ENCODE measurements around the gene LTBP4. TPM values are rescaled to one million over a fixed set of nuclear protein-coding genes. Genes with fewer than 3 reads are reported as not detected.

LTBP4 gene
- total RNA-seq, 4 donors from 2014 or later = 134 to 276 (median 196) TPM

- no peaks in the 10 kb centered on the region for H3K9me3 ChIP-seq
- H3K27me3 ChIP-seq = no peaks in the 10 kb centered on the region
- TF ChIP-seq POLR2A (IDR thresholded peaks at IDR 0.05) = no peak
- TF ChIP-seq, protein P1, sequence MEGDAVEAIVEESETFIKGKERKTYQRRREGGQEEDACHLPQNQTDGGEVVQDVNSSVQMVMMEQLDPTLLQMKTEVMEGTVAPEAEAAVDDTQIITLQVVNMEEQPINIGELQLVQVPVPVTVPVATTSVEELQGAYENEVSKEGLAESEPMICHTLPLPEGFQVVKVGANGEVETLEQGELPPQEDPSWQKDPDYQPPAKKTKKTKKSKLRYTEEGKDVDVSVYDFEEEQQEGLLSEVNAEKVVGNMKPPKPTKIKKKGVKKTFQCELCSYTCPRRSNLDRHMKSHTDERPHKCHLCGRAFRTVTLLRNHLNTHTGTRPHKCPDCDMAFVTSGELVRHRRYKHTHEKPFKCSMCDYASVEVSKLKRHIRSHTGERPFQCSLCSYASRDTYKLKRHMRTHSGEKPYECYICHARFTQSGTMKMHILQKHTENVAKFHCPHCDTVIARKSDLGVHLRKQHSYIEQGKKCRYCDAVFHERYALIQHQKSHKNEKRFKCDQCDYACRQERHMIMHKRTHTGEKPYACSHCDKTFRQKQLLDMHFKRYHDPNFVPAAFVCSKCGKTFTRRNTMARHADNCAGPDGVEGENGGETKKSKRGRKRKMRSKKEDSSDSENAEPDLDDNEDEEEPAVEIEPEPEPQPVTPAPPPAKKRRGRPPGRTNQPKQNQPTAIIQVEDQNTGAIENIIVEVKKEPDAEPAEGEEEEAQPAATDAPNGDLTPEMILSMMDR (IDR thresholded peaks at IDR 0.05) = no peak
- intact Hi-C loops (cut with DNase I) = no loop called here
- H3K4me1 ChIP-seq = peaks cover 52 to 84% of the 10 kb centered on the region in 2 donors
- no peaks in the 10 kb centered on the region for H3K36me3 ChIP-seq
- H3K4me3 ChIP-seq (replicated peaks in 1 of 3) = peak overlapping the region in 1 of 3 donors; percentile 53
- no peak for DNase-seq
- 8 to 16% methylated on average over 13 of the region's 13 CpGs for WGBS, 2 donors
- peak overlapping the region; percentile 15 to 71 (median 37) for H3K27ac ChIP-seq
Measured at GRCh38 chr19:40600570-40601133, 517 bp upstream of the LTBP4 start.

DNA sequence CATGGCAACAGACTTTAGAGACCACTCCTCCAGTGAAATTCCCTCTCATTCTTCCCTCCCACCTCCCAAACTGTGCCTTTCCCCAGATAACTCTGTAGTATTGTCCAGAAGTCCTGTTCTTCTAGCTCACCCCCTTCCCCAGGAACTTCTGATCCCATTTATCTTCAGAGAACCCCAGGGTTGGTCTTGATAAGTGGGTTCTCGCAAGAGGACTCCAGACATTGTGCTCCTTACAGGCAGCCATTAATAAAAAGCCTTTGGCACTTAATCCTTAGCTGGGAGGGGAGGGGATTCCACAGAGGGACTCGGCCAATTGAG is 1.9 kb downstream of the LTBP4 start:
- no peak for TF ChIP-seq POLR2A (IDR thresholded peaks at IDR 0.05)
- TF ChIP-seq, protein P1 (IDR thresholded peaks at IDR 0.05) = no peak
- Histone ChIP-seq H3K4me1 (peaks cover 47 to 85% of the 10 kb centered on the region in 2 donors), H3K36me3 (no peaks in the 10 kb centered on the region), H3K9me3 (no peaks in the 10 kb centered on the region), H3K27ac (peak overlapping the region; percentile 91 to 96 (median 92)), H3K4me3 (replicated peaks in 1 of 3) (peak overlapping the region in 1 of 3 donors; percentile 53), H3K27me3 (no peaks in the 10 kb centered on the region)
- intact Hi-C loops (cut with DNase I) = no loop called here
- WGBS, 2 donors = 9 to 10% methylated on average over 2 of the region's 2 CpGs
- DNase-seq = no peak

DNA sequence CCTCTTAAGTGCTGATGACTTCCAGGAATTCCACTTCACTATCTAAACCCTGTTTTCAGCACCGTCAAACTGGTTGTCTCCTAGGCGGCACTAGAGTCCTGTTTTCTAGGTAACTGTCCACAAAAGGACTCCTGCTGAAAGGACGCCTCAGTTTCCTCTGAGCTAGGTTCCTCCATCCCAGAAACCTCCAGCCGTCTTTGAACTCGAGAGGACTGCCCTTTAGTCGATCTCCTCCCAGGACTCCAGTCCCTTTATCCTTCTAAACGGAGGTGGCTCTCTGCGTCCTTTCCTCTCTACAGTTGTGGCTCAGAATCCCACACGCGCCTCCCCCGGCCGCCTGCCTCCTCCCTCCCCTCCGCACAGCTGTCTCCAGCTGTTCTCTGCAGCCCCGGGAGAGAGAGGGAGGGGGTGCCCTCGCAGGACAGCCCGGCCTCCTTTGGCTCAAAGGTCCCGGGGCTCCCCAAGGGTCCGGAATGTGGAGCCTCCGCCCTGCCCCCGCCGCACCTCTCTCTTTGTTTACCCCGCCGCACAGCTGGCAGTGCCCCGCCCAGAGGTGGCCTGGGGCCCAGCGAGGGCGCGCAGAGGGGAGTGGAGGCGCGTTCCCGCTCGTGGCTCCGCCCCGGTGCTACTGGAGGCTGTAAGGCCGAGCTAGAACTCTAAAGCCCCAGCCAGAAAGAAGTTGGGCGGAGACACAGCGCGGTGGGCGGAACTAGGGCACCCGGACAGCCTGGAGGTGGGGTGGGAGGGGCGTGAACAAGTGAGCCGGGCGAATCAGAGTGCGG is 2.4 kb downstream of the LTBP4 start:
- no peaks in the 10 kb centered on the region for H3K36me3 ChIP-seq
- H3K27me3 ChIP-seq = no peaks in the 10 kb centered on the region
- peak overlapping the region; percentile 91 to 96 (median 92) for H3K27ac ChIP-seq
- no peaks in the 10 kb centered on the region for H3K9me3 ChIP-seq
- peak overlapping the region in 1 of 3 donors; percentile 22 for H3K4me3 ChIP-seq (replicated peaks in 1 of 3)
- TF ChIP-seq, protein P1 (IDR thresholded peaks at IDR 0.05) = peak in 1 of 6 experiments; percentile 11
- peak in 1 of 2 donors; percentile 76 for TF ChIP-seq POLR2A (IDR thresholded peaks at IDR 0.05)
- peaks cover 47 to 80% of the 10 kb centered on the region in 2 donors for H3K4me1 ChIP-seq
- intact Hi-C loops (cut with DNase I) = no loop called here
- WGBS, 2 donors = 0 to 1% methylated on average over 26 to 39 of the region's 43 CpGs
- peak; percentile 99 for DNase-seq

DNA sequence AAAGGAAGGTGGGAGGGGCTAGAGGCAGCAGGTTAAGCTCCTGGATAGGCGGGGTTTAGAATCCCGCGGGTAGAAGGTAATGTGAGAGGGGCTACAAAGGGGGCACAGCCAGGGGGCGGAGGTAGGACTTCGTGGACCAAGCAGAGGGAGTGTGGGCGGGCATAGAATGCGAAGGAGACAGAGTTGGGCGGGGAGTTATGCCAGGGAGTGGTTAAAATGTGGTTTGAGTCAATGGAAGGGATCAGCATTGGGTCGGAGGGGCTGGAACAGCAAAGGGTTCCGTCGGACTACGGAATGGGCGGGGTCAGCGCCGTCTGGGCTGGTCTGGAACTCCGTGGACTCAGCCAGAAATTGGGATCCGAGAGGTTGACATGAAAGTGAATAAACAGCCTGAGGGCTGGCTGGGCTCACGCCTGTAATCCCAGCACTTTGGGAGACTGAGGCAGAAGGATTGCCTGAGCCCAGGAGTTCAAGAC is 3.0 kb downstream of the LTBP4 start:
- TF ChIP-seq POLR2A (IDR thresholded peaks at IDR 0.05) = no peak
- TF ChIP-seq, protein P1 (IDR thresholded peaks at IDR 0.05) = no peak
- 7 to 8% methylated on average over 18 of the region's 18 CpGs for WGBS, 2 donors
- Histone ChIP-seq H3K4me3 (replicated peaks in 1 of 3) (peak overlapping the region in 1 of 3 donors; percentile 22), H3K36me3 (no peaks in the 10 kb centered on the region), H3K4me1 (peaks cover 51 to 77% of the 10 kb centered on the region in 2 donors), H3K27me3 (no peaks in the 10 kb centered on the region), H3K27ac (peak overlapping the region; percentile 91 to 96 (median 92)), H3K9me3 (no peaks in the 10 kb centered on the region)
- intact Hi-C loops (cut with DNase I) = no loop called here
- DNase-seq = no peak
